NB4 (cell line): ENCODE data around the gene TRAF5.
A peak's percentile ranks its signal among the peaks of the same experiment; 100 is the strongest.

Source experiments
- DNase-seq: peaks from one replicate; pipeline ENCODE4 v3.0.0; 2010; ENCODE audit warnings: low read depth
- H3K4me3 ChIP-seq: one replicate; pipeline ENCODE4 v1.5.1; 2011; ENCODE audit warnings: mild to moderate bottlenecking, low read depth, low read length, moderate library complexity
- MAX ChIP-seq: IDR thresholded peaks from 2 replicates; pipeline ENCODE4 v1.6.1; 2011; ENCODE audit warnings: low read depth, low read length
- MYC ChIP-seq: IDR thresholded peaks from 2 replicates; pipeline ENCODE4 v1.6.1; 2011; ENCODE audit warnings: low read depth, low read length
- POLR2A ChIP-seq: IDR thresholded peaks from 2 replicates; pipeline ENCODE4 v1.6.1; 2011; ENCODE audit warnings: mild to moderate bottlenecking; ENCODE audit not compliant: insufficient read length; ENCODE audit errors: extremely low read depth
- TF ChIP-seq, protein P1 (sequence below): IDR thresholded peaks from one replicate; pipeline ENCODE4 v1.5.1; 2012; ENCODE audit warnings: low read depth, low read length

TRAF5 gene

DNA sequence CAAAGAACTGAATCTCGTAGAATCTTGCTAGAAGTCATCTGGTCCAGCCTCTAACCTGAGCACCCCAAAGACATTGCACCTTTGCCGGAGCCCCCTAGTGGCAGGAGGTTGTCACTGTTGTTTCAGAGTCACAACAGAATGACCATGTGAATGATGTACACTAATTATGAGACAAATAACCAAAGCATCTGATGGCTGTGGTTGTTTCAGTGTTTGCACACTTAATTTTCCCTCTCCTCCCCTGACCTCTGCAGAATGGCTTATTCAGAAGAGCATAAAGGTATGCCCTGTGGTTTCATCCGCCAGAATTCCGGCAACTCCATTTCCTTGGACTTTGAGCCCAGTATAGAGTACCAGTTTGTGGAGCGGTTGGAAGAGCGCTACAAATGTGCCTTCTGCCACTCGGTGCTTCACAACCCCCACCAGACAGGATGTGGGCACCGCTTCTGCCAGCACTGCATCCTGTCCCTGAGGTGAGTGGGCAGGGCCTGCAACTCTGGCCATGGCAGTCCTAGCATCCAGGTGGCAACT lies 26.4 kb downstream of the TRAF5 start:
- TF ChIP-seq POLR2A, result no peak
- no peak for TF ChIP-seq MYC
- TF ChIP-seq, protein P1, sequence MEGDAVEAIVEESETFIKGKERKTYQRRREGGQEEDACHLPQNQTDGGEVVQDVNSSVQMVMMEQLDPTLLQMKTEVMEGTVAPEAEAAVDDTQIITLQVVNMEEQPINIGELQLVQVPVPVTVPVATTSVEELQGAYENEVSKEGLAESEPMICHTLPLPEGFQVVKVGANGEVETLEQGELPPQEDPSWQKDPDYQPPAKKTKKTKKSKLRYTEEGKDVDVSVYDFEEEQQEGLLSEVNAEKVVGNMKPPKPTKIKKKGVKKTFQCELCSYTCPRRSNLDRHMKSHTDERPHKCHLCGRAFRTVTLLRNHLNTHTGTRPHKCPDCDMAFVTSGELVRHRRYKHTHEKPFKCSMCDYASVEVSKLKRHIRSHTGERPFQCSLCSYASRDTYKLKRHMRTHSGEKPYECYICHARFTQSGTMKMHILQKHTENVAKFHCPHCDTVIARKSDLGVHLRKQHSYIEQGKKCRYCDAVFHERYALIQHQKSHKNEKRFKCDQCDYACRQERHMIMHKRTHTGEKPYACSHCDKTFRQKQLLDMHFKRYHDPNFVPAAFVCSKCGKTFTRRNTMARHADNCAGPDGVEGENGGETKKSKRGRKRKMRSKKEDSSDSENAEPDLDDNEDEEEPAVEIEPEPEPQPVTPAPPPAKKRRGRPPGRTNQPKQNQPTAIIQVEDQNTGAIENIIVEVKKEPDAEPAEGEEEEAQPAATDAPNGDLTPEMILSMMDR, result peak; percentile 87
- no peak overlapping the region for H3K4me3 ChIP-seq
- DNase-seq, result peak; percentile 44

- no peak for TF ChIP-seq POLR2A
- no peak for TF ChIP-seq MYC
- TF ChIP-seq, protein P1, result no peak
- no peak for TF ChIP-seq MAX
- no peak for DNase-seq
- no peak overlapping the region for H3K4me3 ChIP-seq
Measured at GRCh38 chr1:211353562-211354212, 27.1 kb downstream of the TRAF5 start.

GRCh38 chr1:211355873-211356272 lies 29.2 kb downstream of the TRAF5 start:
- no peak for DNase-seq
- no peak overlapping the region for H3K4me3 ChIP-seq
- TF ChIP-seq MYC, result no peak
- TF ChIP-seq MAX, result no peak
- TF ChIP-seq POLR2A, result no peak
- TF ChIP-seq, protein P1, result no peak

DNA sequence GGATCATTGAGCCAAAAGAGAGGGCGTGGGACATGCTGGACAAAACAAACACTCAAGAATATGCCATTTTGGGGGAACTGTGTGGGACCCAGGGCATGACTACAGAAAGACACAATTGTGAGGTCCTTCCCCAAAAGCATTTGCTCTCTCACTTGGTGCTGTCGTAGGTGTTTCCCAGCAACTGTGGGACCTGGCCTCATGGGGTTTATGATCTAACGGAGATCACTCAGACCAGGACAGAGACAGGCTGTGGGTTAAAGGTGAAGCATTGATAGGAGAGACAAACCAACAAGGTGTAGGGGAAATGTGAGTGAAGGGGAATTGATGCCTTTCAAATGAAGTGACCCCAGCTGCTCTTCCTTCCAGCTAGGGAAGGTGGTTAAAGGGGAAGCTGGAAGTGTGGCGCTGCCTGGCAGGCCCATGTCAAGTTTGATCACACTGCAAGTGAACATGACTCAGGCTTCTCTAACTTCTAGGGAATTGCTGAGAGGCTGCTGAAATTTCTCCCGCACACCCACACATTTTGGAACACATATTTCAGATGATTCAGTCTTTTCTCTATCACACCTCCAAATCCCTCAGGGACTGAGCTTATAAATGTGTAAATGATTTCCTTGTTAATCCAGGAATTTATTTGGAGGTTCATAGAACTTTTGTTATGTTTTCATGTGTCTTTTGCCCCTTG lies 30.2 kb downstream of the TRAF5 start:
- H3K4me3 ChIP-seq, result no peak overlapping the region

DNA sequence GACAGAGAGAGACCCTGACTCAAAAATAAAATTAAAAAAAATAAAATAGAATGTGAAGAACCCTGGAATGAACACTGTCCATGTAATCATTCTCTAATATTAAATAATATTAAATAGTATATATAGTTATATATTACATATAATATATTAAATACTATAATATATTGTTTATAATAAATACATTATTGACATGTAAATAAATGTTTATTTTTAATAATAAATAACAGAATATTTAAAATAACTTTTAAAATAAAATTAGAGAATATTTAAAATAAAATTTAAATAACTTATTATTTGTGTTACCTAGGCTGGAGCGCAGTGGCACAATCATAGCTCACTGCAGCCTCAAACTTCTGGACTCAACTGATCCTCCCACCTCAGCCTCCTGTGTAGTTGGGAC lies 32.1 kb downstream of the TRAF5 start:
- TF ChIP-seq POLR2A (no peak), MYC (no peak), MAX (no peak)
- TF ChIP-seq, protein P1, result no peak
- no peak for DNase-seq
- H3K4me3 ChIP-seq, result no peak overlapping the region

More for the DNA sequence above, 30.2 kb downstream of the TRAF5 start:
- TF ChIP-seq POLR2A, result no peak
- TF ChIP-seq, protein P1, result no peak
- TF ChIP-seq MYC, result no peak
- TF ChIP-seq MAX, result no peak
- DNase-seq, result no peak

GRCh38 chr1:211359876-211360275 lies 33.2 kb downstream of the TRAF5 start:
- DNase-seq, result no peak
- TF ChIP-seq MAX (no peak), MYC (no peak), POLR2A (no peak)
- TF ChIP-seq, protein P1, result no peak
- no peak overlapping the region for H3K4me3 ChIP-seq
